Germinal center (tissue), 1 donor: ENCODE measurements around the gene CAMK2D.

Experiments
- DNase-seq: peaks from one replicate; pipeline ENCODE4 v3.0.0; 2012; ENCODE audit warnings: mixed read lengths, low spot score

The CAMK2D gene

DNA sequence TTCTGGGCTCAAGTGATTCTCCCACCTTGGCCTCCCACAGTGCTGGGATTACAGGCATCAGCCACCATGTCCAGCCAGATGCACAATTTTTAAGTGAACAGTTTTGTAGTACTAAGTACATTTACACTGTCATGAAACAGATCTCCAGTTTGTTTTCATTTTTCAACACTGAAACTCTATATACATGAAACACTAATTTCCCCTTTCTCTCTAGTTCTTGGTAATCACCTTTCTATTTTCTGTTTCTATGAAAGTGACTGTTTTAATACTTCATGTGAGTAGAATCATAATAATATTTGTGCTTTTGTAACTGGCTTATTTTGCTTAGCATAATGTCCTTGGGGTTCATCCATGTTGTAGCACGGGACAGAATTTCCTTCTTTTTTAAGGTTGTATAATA, 237.4 kb downstream of the CAMK2D start:
- DNase-seq = no peak

DNA sequence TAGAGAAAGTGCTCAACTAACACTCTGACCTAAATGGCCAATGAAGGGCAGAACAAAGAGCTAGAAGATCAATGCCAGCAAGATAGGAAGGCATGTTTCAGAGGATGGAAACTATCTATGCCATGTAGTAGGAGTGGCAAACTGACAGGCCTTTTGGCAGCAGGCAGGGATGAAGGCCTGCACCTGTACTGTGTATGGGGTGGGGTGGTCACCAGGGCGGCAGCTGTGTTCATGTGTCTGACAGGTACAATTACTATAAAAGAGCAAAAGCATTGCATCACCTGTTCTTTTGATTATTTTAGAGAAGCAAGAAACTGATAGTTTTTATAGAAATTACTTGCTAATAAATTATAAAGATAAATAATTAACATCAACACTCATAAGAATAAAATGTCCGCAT, 239.1 kb downstream of the CAMK2D start:
- DNase-seq = no peak

DNA sequence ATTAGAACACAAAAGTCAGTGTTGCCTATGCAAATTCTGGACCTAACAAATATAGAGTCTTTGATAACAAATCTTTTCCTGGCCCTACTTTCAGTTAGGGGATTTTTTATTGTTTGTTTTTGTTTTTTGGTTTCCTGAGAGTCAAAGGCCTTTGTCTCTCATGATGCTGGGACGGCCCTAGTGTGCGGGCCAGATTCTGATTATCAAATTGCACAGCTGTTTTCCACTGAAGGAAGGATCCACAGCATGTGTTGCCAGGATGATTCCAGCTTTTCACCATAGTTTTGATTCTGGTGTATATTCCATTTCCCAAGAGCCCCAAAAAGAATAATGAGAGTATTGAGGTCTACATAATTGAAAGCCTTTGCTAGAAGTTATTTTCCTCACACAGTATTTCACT, 248.2 kb downstream of the CAMK2D start:
- DNase-seq = no peak

DNA sequence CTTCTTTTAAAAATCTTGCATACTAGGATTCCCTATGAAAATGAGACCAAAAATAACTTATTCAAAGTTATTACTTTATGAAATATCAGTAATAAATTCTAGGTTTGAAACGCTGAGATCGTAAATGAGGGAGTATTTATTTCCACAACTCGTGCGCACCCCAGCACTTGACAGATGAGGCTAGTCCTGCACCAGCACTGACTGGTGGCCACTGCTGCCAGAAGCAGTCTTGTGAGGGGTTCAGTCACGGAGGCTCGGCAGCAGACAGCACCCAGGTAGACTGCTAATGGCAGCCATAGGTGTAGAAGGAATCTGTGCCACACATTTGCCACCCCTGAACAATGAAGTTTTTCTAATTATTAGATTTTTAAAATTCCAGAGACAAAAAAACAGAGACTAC, 248.7 kb downstream of the CAMK2D start:
- DNase-seq = no peak

DNA sequence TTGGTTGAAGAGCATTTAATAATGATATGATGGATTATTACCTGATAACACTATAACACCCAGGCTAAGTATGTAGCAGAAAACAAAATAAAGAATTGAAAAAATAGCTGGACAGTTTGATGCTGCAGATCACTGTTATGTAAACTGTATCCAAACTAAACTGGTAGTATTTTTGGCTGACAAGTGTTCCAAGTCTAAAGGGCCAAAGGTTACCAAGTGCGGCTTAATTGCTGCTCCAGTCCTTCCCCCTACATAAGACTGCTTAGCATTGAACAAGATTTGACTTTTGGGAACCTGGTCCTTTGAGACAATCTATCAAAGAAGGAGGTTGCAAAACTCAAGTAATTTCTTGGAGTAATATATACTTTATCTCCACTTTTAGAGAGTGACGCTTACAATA, 249.6 kb downstream of the CAMK2D start:
- DNase-seq = no peak

DNA sequence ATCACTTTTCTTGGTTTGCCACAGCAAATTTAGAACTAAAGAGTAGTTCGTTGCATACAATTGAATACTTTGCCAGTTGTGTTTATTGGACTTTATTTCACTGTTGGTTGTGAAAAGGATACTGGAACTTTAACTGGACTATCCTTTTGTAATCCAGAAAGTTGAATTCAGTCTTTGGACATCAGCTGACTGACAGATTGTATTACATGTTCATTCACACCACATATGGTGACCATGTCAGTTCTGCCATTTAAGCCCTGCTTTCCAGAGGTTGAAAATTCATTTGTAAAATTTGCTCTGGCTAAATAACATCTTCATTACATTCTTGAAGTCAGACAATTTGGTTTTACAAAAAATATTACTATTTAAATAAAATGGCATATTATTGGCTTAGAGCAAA, 251.7 kb downstream of the CAMK2D start:
- DNase-seq = no peak

DNA sequence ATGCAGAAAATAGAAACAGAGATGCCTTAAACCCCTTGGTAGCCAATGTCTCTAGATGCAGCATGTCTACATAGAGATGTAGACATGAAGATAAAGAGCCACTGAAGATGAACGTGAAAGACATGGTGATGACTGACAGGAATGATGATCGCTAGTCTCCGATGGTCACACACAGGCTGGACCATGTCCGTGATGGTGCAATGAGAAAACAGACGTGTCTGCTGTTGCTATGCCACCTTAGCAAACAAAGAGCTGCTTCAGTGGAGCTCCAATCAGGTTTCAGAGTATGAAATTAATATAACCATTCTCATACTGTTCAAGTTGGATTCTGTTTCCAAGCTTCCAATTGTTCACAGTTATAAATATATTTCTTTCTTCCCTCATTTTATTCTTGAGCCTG, 256.5 kb downstream of the CAMK2D start:
- no peak for DNase-seq

DNA sequence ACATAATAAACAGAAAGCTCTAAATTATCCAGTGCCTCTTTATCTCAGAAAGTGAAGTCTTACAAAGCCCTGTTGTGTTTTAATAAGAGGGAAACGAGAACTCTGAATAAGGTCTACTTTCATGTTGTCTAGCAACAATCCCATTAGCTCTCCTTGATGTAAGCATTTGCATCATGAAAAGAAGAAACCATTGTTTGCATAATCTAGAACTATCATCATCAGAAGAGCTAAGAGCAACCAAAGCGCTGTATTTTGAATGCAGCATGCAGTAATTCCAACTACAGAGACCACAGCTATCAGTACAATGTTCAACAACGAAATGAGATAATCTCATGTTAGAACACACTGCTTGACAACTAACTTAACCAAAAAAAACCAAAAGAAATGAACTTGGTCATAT, 257.1 kb downstream of the CAMK2D start:
- DNase-seq = no peak

DNA sequence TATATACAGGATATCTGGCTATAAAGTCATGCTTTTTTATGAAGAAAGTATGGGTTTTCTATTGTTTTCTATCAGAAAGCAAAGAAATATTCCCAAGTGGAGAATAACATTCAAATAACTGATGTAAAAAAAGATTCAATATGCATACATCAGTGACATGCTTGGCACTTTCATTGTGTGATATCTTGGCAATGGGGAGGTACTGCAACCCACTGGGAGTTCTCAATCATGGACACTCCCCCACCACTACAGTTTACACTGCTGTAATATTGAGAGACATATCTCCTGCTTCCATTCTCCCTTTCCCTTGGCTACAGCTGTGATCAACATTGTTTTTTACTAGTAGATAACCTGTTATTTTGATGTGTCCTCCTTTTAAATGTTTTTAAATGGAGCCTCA, 257.8 kb downstream of the CAMK2D start:
- DNase-seq = no peak

DNA sequence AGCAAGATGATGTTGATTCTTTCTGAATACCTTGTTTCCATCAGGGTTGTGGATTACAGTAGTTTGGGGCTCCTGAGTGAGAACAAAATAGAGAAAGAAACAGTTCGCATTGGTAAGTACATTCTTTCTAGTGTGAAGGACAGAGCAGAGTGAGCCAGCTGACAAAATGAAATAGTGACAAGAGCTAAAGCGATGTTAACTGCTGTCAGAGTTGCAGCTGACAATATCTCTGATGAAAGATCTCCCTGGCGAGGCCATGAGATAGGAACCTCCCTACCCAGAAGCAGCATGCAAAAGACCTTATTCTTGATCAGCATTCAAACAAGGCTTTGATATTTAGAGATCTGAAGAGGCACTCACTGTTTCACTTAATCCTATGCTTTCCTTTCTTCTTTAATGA, 258.6 kb downstream of the CAMK2D start:
- DNase-seq = no peak

DNA sequence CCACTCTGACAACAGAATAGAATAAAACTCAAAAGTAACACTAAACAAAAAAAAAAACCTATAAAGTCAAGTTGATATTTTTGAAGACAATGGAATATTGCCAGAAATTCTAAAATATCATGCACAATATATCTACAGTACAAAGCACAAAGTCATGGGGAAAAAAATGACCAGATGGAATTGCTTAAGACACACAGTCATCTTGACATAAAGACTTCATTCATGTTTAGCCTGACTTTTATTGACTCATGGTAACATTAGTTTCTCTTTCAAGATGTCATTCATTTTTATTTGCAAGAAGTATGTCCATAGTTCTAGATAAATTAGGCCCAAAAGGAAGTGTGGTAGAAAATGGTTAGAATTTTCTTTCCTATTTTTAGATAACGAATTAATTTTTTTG, 259.1 kb downstream of the CAMK2D start:
- no peak for DNase-seq

DNA sequence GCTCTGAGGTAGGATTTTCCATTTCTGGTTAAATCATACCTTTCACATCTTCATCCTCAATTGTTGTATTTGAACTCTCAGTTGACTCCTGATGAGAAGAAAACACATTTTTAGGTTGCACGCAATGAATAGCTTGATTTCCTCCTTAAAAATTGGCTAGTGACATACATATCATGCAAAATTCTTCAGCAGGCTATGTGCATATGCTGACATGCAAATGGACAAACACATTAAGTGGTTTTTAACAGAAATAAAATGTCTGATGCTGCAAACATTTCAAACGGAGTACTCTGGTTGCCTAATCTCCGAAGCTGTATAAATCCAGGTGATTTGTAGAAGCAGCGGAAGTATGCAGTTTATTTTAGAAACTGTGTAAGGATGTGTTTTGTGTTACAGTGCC, 261.1 kb downstream of the CAMK2D start:
- no peak for DNase-seq

DNA sequence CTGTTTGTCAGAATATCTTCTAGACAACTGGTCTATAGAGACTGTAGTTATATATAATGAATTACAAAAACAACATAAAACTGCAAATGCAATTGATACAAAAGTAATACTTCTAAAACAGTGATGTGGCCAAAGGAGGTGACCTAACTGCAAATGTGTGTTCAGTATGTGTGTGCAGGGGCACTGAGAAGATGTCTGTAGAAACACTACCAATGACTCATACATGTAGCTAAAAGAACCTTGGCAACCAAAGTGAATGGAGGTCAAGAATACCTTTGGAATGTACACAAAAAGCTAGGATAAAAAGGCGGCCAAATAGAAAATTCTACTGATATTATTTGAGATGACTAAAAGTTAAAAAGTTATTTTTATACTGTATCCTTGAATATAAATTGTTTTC, 261.8 kb downstream of the CAMK2D start:
- DNase-seq = no peak

DNA sequence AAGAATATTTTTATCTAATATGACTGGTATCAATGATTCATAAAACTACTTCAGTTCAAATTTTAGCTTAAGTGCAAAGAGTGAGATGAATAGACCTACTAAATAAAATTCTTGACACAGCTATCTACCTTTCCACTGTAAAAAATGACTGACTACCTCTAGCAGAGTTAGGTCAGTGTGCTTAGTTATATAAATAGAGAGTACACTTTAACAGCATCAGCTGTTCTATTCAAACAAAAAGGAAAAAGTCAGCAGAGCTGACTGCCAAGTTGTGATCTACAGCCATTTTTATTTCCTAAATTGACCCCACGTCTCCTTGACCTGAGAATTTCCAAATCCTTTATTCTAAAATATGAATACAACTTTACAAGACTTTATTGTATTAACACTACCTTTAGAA, 262.4 kb downstream of the CAMK2D start:
- DNase-seq = no peak

DNA sequence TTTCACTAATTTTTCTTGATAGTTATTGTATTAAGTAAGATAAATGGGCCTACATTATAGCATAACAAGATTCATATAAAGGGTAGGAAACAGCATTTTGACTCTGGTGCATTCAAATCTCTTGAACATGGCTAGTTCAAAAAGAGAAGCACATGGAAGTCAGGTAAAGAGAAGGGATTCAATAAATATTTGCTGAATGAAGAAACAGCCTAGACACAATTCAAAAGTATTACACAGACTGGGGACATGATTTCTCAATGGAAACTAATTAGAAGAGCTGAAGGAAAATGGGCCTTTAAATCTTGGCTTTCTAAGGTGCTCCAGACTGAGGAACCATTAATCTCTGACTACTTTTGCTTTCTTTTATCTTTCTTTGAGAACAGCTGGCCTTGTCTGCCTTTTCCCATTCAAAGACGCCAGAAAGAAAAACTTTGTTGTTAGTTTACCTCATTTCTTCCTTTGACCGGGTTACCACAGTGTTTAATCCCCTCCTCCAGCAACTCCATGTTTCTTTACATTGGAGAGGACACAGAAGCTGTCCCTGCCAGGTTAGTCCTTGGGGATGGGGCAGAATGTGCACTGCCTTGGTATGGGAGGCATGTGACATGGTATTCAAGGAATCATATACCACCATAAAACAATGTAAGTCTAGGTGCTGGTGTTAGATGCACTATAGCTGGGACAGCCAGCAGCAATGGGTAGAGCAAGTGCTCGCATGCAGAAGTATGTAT, 264.2 kb downstream of the CAMK2D start:
- DNase-seq = no peak

DNA sequence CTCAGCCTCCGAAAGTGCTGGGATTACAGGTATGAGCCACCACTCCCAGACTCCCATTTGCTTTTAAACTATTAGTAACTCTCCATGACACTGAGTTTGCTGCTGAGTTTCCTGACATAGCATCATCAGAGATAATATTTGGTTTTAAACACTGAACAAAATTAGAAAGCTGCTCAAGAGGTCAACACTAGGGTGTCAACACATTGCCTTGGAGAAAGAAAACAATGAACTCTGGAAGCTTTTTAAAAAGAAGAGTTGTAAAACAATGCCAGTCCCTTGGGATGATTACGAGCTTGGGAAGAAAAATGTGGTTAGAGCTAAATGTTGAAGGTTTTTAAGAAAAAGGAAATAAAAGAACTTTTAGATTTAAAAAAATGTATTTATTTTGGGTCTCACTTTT, 264.8 kb downstream of the CAMK2D start:
- DNase-seq = no peak

DNA sequence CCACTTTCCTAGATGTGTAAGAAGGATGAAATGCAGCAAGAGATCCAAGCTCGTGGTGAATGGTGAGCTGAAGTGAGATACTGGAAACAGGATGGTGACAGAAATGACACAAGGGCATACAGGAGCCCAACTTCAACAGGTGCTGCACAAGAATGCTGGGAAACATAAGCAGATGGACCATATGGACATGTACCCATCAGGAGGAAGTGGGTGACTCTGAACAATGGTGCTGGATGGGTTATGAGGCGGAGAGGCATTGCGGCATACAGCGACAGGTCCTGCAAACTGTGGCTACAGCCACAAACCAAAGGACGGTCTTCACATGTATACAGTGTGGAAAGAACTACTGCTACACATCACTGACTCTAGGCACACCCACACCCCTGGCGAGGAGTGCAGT, 265.7 kb downstream of the CAMK2D start:
- no peak for DNase-seq

DNA sequence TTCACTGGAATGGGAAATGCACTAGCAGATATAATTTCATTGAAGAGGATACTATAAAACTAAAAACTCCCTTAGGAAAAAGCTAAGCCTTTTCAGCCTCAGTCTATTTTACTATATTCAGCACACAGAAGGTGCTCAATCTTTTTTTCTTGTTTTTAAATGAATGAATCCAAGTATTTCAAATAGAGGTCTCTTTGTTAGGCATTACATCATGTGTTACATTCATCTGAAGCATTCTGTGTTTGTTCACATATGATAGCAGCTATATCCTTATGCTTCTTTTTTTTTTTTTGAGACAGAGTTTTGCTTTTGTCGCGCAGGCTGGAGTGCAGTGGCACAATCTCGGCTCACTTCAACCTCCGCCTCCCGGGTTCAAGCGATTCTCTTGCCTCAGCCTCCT, 278.4 kb downstream of the CAMK2D start:
- no peak for DNase-seq

DNA sequence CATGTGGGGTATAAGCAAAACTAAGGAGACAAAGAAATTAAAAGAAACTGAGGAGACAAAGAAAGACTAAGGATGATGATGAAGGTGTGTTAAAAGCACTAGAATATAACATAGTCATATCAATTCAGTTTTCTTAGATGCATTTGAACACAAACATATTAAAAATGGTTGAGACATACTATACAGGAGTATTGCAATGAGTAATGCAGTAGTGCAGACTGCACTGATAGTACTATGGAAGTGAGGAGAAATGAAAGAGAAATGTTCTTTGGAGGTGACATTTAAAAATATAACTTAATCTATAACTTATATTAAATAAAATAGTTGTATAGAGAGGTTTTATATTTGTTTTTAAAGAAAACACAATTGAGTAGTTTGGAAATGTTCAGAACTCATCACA, 279.2 kb downstream of the CAMK2D start:
- no peak for DNase-seq

DNA sequence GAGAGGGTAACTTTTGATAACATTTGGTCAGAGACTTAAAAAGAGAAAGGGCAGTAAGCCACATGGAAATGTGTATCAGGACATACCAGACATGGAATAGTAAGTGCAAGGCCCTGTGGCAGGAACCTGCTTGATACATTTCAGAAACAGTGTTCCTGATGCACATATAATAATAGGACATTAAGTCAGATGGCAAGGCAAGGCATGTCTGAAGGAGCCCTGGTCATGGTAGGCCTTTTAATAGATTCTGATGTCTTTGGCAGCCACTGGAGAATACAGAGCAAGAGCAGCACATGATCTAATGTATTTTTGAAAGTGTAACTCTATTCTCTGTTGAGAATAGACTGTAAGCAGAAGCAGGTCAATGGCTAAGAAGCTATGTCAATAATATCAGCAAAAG, 279.7 kb downstream of the CAMK2D start:
- no peak for DNase-seq

DNA sequence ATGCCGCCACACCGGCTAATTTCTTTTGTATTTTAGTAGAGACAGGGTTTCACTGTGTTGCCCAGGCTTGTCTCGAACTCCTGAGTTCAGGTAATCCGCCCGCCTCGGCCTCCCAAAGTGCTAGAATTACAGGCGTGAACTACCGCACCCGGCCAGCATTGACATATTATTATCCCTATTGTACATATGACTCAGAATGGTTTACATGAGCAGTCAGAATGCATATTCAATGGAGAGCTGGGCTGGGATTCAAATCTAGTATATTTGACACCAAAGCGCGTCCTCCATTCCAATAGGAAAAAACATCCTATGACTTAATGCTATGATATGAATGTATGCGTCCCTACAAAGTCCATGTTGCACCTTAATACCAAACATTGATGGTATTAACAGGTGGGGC, 281.4 kb downstream of the CAMK2D start:
- no peak for DNase-seq

DNA sequence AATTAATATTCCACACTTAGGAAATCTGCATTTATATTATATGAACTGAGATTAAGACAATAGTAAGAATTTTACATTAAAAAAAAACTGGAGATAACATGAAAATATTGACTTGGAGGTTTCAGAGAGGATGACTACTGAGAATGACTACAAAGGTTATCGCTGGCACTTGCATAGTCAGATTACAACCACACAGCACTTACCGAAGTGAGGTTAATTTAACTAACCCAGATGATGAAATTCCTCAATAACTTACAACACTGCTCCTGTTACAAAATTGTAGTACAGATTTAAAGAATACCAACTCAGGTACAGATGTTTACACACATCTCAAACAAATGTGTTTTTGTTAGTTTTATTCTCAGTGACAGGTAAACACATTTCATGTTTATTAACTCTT, 283.5 kb downstream of the CAMK2D start:
- DNase-seq = no peak

DNA sequence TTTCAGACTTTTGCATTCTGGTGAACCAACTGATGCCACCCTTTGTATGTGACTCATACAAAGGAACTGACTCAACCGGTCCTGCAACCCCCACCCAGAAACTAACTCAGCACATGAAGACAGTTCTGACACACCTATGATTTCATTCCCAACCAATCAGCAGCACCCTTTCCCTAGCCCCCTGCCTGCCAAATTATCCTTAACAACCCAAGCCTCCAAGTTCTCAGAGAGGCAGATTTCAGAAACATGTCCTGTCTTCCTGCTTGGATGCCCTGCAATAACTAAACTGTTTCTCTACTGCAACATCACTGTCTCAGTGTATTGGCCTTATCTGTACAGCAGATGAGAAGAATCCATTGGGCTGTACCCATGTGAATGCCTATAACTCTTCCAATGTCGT, 284.7 kb downstream of the CAMK2D start:
- no peak for DNase-seq

DNA sequence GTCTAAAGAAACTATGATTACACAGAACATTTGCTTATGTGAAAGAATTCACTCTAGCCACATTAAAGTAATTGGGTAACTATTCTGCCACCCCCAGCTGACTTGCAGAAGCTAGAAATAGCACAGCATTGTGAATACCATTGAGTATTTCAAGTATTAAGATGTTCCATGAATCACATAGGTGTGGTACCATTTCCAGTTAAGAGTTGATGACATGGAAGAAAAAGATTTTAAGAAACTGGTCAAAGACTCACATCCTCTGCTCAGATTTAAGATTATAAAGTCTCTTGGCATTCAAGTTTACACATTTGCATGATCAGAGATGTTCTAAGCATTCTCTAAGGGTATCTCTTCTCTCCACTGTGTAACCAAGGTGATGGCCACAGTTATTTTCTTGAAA, 287.5 kb downstream of the CAMK2D start:
- DNase-seq = no peak

DNA sequence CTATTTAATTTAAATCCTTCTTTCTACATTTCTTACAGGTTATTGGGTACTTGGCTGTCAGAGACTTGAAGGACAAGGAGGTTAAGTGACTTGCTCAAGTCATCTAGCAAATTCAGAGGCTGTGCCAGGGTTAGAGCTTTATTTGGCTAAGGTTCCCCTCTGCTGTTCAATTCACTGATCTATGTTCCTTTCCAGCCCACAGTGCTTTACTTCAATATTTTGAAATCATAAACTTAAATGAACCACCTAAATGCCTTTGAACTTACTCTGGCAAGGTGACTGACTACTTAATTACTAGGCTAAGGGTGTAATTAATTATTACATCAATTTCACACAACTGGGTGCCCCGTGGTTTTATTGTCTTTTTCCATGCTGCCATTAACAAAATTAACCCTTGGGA, 288.7 kb downstream of the CAMK2D start:
- DNase-seq = no peak
